Stimulated activated naive CD8-positive, alpha-beta T cell treated with anti-CD3 and anti-CD28 coated beads, Interleukin-15, Interleukin-2, amounts not matched to agents 100 ng/mL and 50 ng/mL, for 24 hours (primary cell): ENCODE results near the gene HSPB2.
A peak's percentile ranks its signal among the peaks of the same experiment; 100 is the strongest.
"Not testable (repeated sequence)": the region's sequence is repeated elsewhere in the genome, so short reads cannot be mapped to it uniquely, and the experiment has no call there.

Experiments used
- H3K27ac Mint-ChIP-seq: one replicate; pipeline ENCODE4 v1.8.0; 2021; ENCODE audit warnings: mild to moderate bottlenecking, mixed read lengths
- H3K27me3 Mint-ChIP-seq: one replicate; pipeline ENCODE4 v1.8.0; 2021; ENCODE audit warnings: mixed read lengths
- H3K36me3 Mint-ChIP-seq: one replicate; pipeline ENCODE4 v1.8.0; 2021; ENCODE audit warnings: low read depth, mixed read lengths
- H3K4me1 Mint-ChIP-seq: one replicate; pipeline ENCODE4 v1.8.0; 2021; ENCODE audit warnings: low read depth, mixed read lengths
- H3K4me3 Mint-ChIP-seq: one replicate; pipeline ENCODE4 v1.8.0; 2021; ENCODE audit warnings: mild to moderate bottlenecking, mixed read lengths
- H3K9me3 Mint-ChIP-seq: one replicate; pipeline ENCODE4 v1.8.0; 2021; ENCODE audit warnings: mixed read lengths

HSPB2 gene

GRCh38 chr11:111912535-111912934, at the start of gene HSPB2:
HSPB2 (plus strand) TSS chr11:111912734; CDS start chr11:111912830, 96 bp downstream.
- Mint-ChIP-seq H3K27ac (no peak within 1 kb of the TSS), H3K4me1 (no peaks in the 10 kb centered on the region), H3K27me3 (peaks cover 56% of the 10 kb centered on the region), H3K4me3 (no peak within 1 kb of the TSS), H3K36me3 (no peaks in the 10 kb centered on the region), H3K9me3 (no peaks in the 10 kb centered on the region)

- Mint-ChIP-seq H3K4me1 (peaks cover 14% of the 10 kb centered on the region), H3K27ac (no peak overlapping the region)
These were observed 42.4 kb upstream of the HSPB2 start for GRCh38 chr11:111870113-111870512.

GRCh38 chr11:111870522-111870885, 42.0 kb upstream of the HSPB2 start:
- no peaks in the 10 kb centered on the region for H3K27me3 Mint-ChIP-seq
- H3K9me3 Mint-ChIP-seq = no peaks in the 10 kb centered on the region
- peak overlapping the region; percentile 93 for H3K4me3 Mint-ChIP-seq
- peak overlapping the region; percentile 87 for H3K27ac Mint-ChIP-seq
- H3K36me3 Mint-ChIP-seq = peaks cover 38% of the 10 kb centered on the region
- peaks cover 14% of the 10 kb centered on the region for H3K4me1 Mint-ChIP-seq

More at GRCh38 chr11:111870113-111870512, 42.4 kb upstream of the HSPB2 start:
- Mint-ChIP-seq H3K9me3 (no peaks in the 10 kb centered on the region), H3K4me3 (peak overlapping the region; percentile 93), H3K27me3 (no peaks in the 10 kb centered on the region), H3K36me3 (peaks cover 39% of the 10 kb centered on the region)

GRCh38 chr11:111870886-111871692, 41.4 kb upstream of the HSPB2 start, which contains the start of gene ALG9:
ALG9 (minus strand) TSS chr11:111871581; CDS start chr11:111871482, 99 bp downstream.
- peak within 1 kb of the TSS; percentile 87 for H3K27ac Mint-ChIP-seq

GRCh38 chr11:111871693-111872161, 40.8 kb upstream of the HSPB2 start:
- no peaks in the 10 kb centered on the region for H3K27me3 Mint-ChIP-seq
- H3K4me1 Mint-ChIP-seq = peaks cover 15% of the 10 kb centered on the region
- peak overlapping the region; percentile 86 for H3K27ac Mint-ChIP-seq
- no peaks in the 10 kb centered on the region for H3K9me3 Mint-ChIP-seq
- peaks cover 33% of the 10 kb centered on the region for H3K36me3 Mint-ChIP-seq
- peak overlapping the region; percentile 93 for H3K4me3 Mint-ChIP-seq

More at GRCh38 chr11:111870886-111871692, 41.4 kb upstream of the HSPB2 start, which contains the start of gene ALG9:
- Mint-ChIP-seq H3K4me1 (peaks cover 14% of the 10 kb centered on the region), H3K4me3 (peak within 1 kb of the TSS; percentile 93), H3K9me3 (no peaks in the 10 kb centered on the region), H3K36me3 (peaks cover 36% of the 10 kb centered on the region), H3K27me3 (no peaks in the 10 kb centered on the region)

GRCh38 chr11:111878385-111878848, 34.1 kb upstream of the HSPB2 start:
- H3K4me3 Mint-ChIP-seq = peak overlapping the region; percentile 92
- peak overlapping the region; percentile 99 for H3K27ac Mint-ChIP-seq
- H3K27me3 Mint-ChIP-seq = no peaks in the 10 kb centered on the region
- no peaks in the 10 kb centered on the region for H3K9me3 Mint-ChIP-seq
- peaks cover 32% of the 10 kb centered on the region for H3K36me3 Mint-ChIP-seq
- peaks cover 28% of the 10 kb centered on the region for H3K4me1 Mint-ChIP-seq

GRCh38 chr11:111878849-111879636, 33.5 kb upstream of the HSPB2 start, which contains the start of the genes CFAP68 and FDXACB1:
CFAP68 (plus strand) TSS chr11:111879541; CDS start chr11:111879561, 20 bp downstream.
FDXACB1 (minus strand) TSS chr11:111879165; CDS start chr11:111879132, 33 bp downstream.
- no peaks in the 10 kb centered on the region for H3K9me3 Mint-ChIP-seq
- H3K27ac Mint-ChIP-seq = peak within 1 kb of the TSS; percentile 99
- H3K36me3 Mint-ChIP-seq = peaks cover 36% of the 10 kb centered on the region
- H3K4me1 Mint-ChIP-seq = peaks cover 28% of the 10 kb centered on the region
- H3K27me3 Mint-ChIP-seq = no peaks in the 10 kb centered on the region
- H3K4me3 Mint-ChIP-seq = peak within 1 kb of the TSS; percentile 92

GRCh38 chr11:111879637-111879960, 32.9 kb upstream of the HSPB2 start:
- Mint-ChIP-seq H3K4me3 (peak overlapping the region; percentile 92), H3K36me3 (peaks cover 36% of the 10 kb centered on the region), H3K4me1 (peaks cover 28% of the 10 kb centered on the region), H3K27ac (peak overlapping the region; percentile 99), H3K27me3 (no peaks in the 10 kb centered on the region), H3K9me3 (no peaks in the 10 kb centered on the region)

GRCh38 chr11:111882202-111882601, 30.3 kb upstream of the HSPB2 start:
- H3K27me3 Mint-ChIP-seq = no peaks in the 10 kb centered on the region
- H3K4me1 Mint-ChIP-seq = peaks cover 23% of the 10 kb centered on the region
- H3K4me3 Mint-ChIP-seq = no peak overlapping the region
- peaks cover 21% of the 10 kb centered on the region for H3K36me3 Mint-ChIP-seq
- no peaks in the 10 kb centered on the region for H3K9me3 Mint-ChIP-seq
- H3K27ac Mint-ChIP-seq = no peak overlapping the region

GRCh38 chr11:111885053-111885452, 27.5 kb upstream of the HSPB2 start:
- not testable (repeated sequence) for H3K4me3 Mint-ChIP-seq, H3K27ac Mint-ChIP-seq, H3K27me3 Mint-ChIP-seq, H3K4me1 Mint-ChIP-seq, H3K9me3 Mint-ChIP-seq
- peaks cover 14% of the 10 kb centered on the region for H3K36me3 Mint-ChIP-seq

- Mint-ChIP-seq H3K4me3 (no peak overlapping the region), H3K9me3 (no peaks in the 10 kb centered on the region), H3K36me3 (peaks cover 14% of the 10 kb centered on the region), H3K4me1 (no peaks in the 10 kb centered on the region), H3K27me3 (no peaks in the 10 kb centered on the region), H3K27ac (no peak overlapping the region)
These were observed 26.5 kb upstream of the HSPB2 start for GRCh38 chr11:111886032-111886431.

GRCh38 chr11:111886844-111887243, 25.7 kb upstream of the HSPB2 start:
- Mint-ChIP-seq H3K36me3 (peaks cover 14% of the 10 kb centered on the region), H3K9me3 (no peaks in the 10 kb centered on the region), H3K4me1 (no peaks in the 10 kb centered on the region), H3K27ac (no peak overlapping the region), H3K27me3 (no peaks in the 10 kb centered on the region), H3K4me3 (no peak overlapping the region)

- Mint-ChIP-seq H3K4me1 (no peaks in the 10 kb centered on the region), H3K27me3 (peaks cover 16% of the 10 kb centered on the region), H3K27ac (no peak overlapping the region), H3K36me3 (no peaks in the 10 kb centered on the region), H3K9me3 (peaks cover 6% of the 10 kb centered on the region), H3K4me3 (no peak overlapping the region)
These were observed 7.1 kb upstream of the HSPB2 start for GRCh38 chr11:111905411-111905810.

- Mint-ChIP-seq H3K36me3 (no peaks in the 10 kb centered on the region), H3K27me3 (peaks cover 27% of the 10 kb centered on the region), H3K9me3 (peaks cover 6% of the 10 kb centered on the region), H3K4me3 (no peak overlapping the region), H3K4me1 (no peaks in the 10 kb centered on the region), H3K27ac (no peak overlapping the region)
These were observed 5.9 kb upstream of the HSPB2 start for GRCh38 chr11:111906680-111907079.
